OCI-LY3 (cell line): Measurements from ENCODE around the gene ZNF654.

Experiments
- H2AFZ ChIP-seq: fragments of 200-600, 300-600 bp; shearing (Covaris generic); 2 replicates; pipeline ENCODE4 v1.6.0; 2014; ENCODE audit warnings: antibody characterized with exemption, low read depth, low read length
- H3K27ac ChIP-seq: fragments of 200-600, 300-600 bp; sonication (generic); 2 replicates; pipeline ENCODE4 v1.5.1; 2014; ENCODE audit warnings: mild to moderate bottlenecking, low read length, moderate library complexity, mixed read lengths
- H3K27me3 ChIP-seq: fragments of 200-600, 300-600 bp; sonication (generic); 2 replicates; pipeline ENCODE4 v1.6.1; 2014; ENCODE audit warnings: low read depth, low read length, mixed read lengths
- H3K36me3 ChIP-seq: fragments of 200-600, 300-600 bp; sonication (generic); replicated peaks from 2 replicates; pipeline ENCODE3; 2014; ENCODE audit warnings: low read depth, low read length, mixed read lengths
- H3K4me1 ChIP-seq: fragments of 300-600, 200-600 bp; sonication (generic); 2 replicates; pipeline ENCODE4 v1.6.1; 2014; ENCODE audit warnings: low read length, mixed read lengths
- H3K4me2 ChIP-seq: fragments of 200-600, 300-600 bp; sonication (generic); 2 replicates; pipeline ENCODE4 v1.6.1; 2014; ENCODE audit warnings: low read length, mixed read lengths
- H3K4me3 ChIP-seq: fragments of 300-600, 200-600 bp; sonication (generic); 2 replicates; pipeline ENCODE4 v1.5.1; 2014; ENCODE audit warnings: antibody characterized with exemption, mild to moderate bottlenecking, low read length, moderate library complexity
- H3K79me2 ChIP-seq: fragments of 300-600, 200-600 bp; shearing (Covaris generic); 2 replicates; pipeline ENCODE4 v1.6.1; 2014; ENCODE audit warnings: mild to moderate bottlenecking, low read length, mixed read lengths
- H3K9ac ChIP-seq: fragments of 300-600, 200-600 bp; shearing (Covaris generic); 2 replicates; pipeline ENCODE4 v1.6.0; 2014; ENCODE audit warnings: mild to moderate bottlenecking, low read length, moderate library complexity
- H3K9me3 ChIP-seq: fragments of 200-600, 300-600 bp; shearing (Covaris generic); 2 replicates; pipeline ENCODE4 v1.6.1; 2014; ENCODE audit warnings: low read length, mixed read lengths; ENCODE audit not compliant: insufficient read depth
- H4K20me1 ChIP-seq: fragments of 200-600, 300-600 bp; sonication (generic); 2 replicates; pipeline ENCODE4 v1.6.1; 2016; ENCODE audit warnings: low read length, mixed read lengths; ENCODE audit not compliant: insufficient read depth
- CTCF ChIP-seq: fragments of 200-600, 300-600 bp; sonication (generic); IDR thresholded peaks from 2 replicates; pipeline ENCODE4 v1.5.1; 2014; ENCODE audit warnings: antibody characterized with exemption, low read length, low read depth
- EZH2phosphoT487 ChIP-seq: fragments of 200-600 bp; shearing (Covaris generic); IDR thresholded peaks from 2 replicates; pipeline ENCODE4 v1.6.1; 2018; ENCODE audit warnings: antibody characterized with exemption, mixed run types, low read depth

Gene ZNF654

GRCh38 chr3:88141458-88142083, 82.5 kb downstream of the ZNF654 start:
- peak overlapping the region; percentile 51 for H3K4me2 ChIP-seq
- H3K27me3 ChIP-seq = no peaks in the 10 kb centered on the region
- peaks cover 54% of the 10 kb centered on the region for H3K36me3 ChIP-seq
- no peak for TF ChIP-seq CTCF
- no peak for TF ChIP-seq EZH2phosphoT487
- H4K20me1 ChIP-seq = peaks cover 15% of the 10 kb centered on the region
- peaks cover 51% of the 10 kb centered on the region for H3K79me2 ChIP-seq
- H3K9ac ChIP-seq = no peak overlapping the region
- H3K4me1 ChIP-seq = peaks cover 14% of the 10 kb centered on the region
- no peak overlapping the region for H3K27ac ChIP-seq
- H3K4me3 ChIP-seq = no peak overlapping the region
- no peaks in the 10 kb centered on the region for H3K9me3 ChIP-seq
- no peak overlapping the region for H2AFZ ChIP-seq

DNA sequence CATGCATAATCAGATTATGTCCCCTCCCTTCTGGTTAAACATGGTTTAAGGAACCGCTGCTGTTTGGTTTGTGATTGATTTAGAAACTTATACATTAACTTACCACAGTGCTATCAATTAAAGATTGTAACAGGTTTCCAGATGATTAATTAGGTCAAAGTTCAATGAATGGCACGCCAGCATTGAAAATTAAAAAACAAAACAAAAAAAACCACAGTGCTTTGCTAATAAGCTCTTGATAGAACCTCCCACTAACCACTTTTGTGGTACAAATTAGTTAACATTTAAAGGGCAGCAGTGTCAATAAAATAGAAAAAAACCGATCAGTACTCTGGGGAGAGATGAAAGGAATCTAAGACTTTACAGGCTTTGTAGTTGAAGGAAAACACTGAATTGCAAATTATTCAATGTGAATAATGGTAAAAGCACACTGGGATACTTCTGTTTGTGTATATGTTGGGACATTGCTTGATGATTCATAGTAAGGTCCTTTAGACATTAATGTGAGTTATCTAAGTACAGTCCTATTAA, 83.1 kb downstream of the ZNF654 start:
- Histone ChIP-seq H4K20me1 (peaks cover 15% of the 10 kb centered on the region), H3K27ac (no peak overlapping the region), H3K4me1 (peaks cover 14% of the 10 kb centered on the region), H3K9ac (no peak overlapping the region), H3K27me3 (no peaks in the 10 kb centered on the region), H3K9me3 (no peaks in the 10 kb centered on the region), H3K4me3 (no peak overlapping the region; the same call in 1 of the 2 replicates), H2AFZ (no peak overlapping the region), H3K4me2 (peak overlapping the region; percentile 51), H3K36me3 (peaks cover 52% of the 10 kb centered on the region), H3K79me2 (peaks cover 57% of the 10 kb centered on the region)
- TF ChIP-seq CTCF (no peak), EZH2phosphoT487 (no peak)

- H3K79me2 ChIP-seq = peaks cover 96% of the 10 kb centered on the region
- H4K20me1 ChIP-seq = peaks cover 3% of the 10 kb centered on the region; the same call in 1 of the 2 replicates
- no peak overlapping the region for H3K9ac ChIP-seq
- H3K4me3 ChIP-seq = no peak overlapping the region
- no peak overlapping the region for H3K27ac ChIP-seq
- H3K4me1 ChIP-seq = peaks cover 26% of the 10 kb centered on the region
- peaks cover 20% of the 10 kb centered on the region for H3K36me3 ChIP-seq
- peak overlapping the region; percentile 1; the same call in 1 of the 2 replicates for H3K4me2 ChIP-seq
- no peak for TF ChIP-seq EZH2phosphoT487
- TF ChIP-seq CTCF = no peak
- H3K27me3 ChIP-seq = no peaks in the 10 kb centered on the region
- no peaks in the 10 kb centered on the region for H3K9me3 ChIP-seq
- no peak overlapping the region for H2AFZ ChIP-seq
Measured at GRCh38 chr3:88147261-88147660, 88.2 kb downstream of the ZNF654 start.

DNA sequence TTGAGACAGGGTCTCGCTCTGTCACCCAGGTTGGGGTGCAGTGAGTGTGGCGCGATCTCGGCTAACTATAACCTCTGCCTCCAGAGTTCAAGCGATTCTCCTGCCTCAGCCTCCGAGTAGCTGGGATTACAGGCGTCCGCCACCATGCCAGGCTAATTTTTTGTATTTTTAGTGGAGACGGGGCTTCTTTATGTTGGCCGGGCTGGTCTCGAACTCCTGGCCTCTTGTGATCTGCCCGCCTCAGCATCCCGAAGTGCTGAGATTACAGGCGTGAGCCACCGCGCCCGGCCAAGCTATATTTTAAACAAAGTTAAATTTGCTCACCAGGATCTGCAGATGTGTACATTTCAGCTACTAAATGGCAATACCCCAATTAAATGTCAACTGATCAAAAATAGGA, 89.6 kb downstream of the ZNF654 start:
- Histone ChIP-seq H3K27me3 (no peaks in the 10 kb centered on the region), H3K79me2 (peaks cover 96% of the 10 kb centered on the region), H3K9ac (peak overlapping the region; percentile 95), H3K9me3 (no peaks in the 10 kb centered on the region), H3K4me1 (peaks cover 35% of the 10 kb centered on the region), H4K20me1 (peaks cover 5% of the 10 kb centered on the region), H3K4me3 (peak overlapping the region; percentile 81), H3K36me3 (peaks cover 20% of the 10 kb centered on the region), H3K4me2 (peak overlapping the region; percentile 96), H2AFZ (no peak overlapping the region), H3K27ac (peak overlapping the region; percentile 94)
- no peak for TF ChIP-seq EZH2phosphoT487
- TF ChIP-seq CTCF = no peak
